GM21576 (cell line): Measurements from ENCODE around the gene CACNA1A.

Source experiments
- ATAC-seq: cut with Tn5 transposase; IDR thresholded peaks from one replicate; pipeline ENCODE4 v1.9.1; 2021; ENCODE audit warnings: mild to moderate bottlenecking, moderate library complexity; ENCODE audit not compliant: unreplicated experiment

The CACNA1A gene

DNA sequence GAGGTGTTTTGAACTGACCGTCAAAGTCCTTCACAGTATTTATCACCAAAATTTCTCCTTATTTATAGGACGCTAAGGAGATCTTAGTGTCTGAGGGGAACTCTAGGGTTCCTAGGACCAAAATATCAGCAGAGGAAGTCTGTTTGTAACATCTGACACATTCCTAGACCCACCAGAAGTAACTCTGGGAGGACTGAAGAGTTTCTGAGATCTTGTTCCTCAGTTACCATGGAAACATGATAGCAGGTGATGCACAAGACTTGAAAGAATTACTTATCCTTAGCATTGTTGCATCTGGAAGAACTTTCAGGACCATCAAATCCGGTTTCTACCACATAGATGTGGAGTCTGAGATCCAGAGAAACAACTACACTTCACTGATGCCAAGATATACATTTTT, 191.5 kb downstream of the CACNA1A start:
- ATAC-seq, result no peak

DNA sequence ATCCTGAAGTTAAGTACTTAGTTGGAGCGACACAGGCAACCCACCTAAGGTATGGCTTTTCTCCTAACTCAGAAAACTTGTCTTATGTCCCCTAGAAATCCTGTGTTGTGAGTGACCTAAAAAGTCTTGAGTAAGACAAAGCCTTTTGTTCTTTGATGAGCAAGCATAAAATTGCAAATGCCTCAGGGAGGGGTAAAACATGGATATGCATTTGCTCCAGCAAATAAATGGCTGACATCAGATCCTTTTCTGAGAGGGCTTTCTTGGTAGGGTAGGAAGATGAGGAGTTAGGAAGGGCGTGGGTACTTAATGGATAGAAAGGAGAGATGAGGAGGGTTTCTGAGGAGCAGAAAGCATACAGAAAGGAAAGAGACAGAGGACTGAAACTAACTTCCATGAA, 192.4 kb downstream of the CACNA1A start:
- ATAC-seq, result no peak

DNA sequence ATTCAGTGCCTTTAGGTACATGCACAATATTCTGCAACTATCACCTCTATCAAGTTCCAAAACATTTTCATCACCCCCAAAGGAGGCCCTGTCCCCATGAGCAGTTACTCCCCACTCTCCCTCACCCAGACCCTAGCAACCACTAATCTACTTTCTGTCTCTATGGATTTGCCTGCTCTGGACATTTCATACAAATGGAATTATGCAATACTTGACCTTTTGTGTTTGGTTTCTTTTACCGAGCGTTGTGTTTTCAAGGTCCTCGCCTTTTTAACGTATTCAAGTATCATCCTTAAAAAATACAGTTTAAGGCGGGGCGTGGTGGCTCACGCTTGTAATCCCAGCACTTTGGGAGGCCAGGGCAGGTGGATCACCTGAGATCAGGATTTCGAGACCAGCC, 196.4 kb downstream of the CACNA1A start:
- ATAC-seq, result no peak

DNA sequence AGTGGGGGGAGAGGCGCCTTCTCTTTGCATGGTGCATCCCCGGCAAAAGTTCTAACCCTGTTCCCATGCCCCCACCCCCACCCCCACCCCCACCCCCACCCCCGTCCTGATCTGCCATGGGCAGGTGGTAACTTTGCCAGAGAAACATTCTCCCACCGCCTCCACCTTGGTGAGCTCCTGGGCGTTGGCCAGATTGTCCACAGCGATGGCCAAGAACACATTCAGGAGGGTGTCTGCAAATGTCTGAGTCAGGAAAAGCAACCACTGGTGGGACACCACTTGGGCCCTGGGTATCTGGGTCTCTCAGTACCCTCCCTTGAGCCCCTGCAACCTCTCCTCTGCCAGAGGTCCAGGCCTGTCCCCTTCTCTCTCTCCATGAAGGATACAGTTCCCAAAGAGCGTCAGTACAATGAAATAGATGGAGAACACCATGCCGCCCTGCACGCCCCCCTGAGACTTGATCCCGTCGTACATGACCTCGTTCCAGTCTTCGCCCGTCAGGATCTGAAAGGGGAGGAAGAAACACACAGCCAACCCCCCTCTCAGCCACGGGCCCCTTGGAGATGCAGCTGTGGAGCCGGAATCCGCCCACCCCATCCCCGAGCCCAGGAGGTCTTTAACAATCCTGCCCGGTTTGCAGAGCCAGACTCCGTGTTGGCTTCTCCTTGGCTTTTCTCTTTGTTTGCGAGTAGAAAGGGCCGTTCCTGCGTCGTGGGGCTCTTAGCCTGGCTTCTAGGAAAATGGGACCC, 202.7 kb downstream of the CACNA1A start:
- no peak for ATAC-seq

GRCh38 chr19:13302526-13303270, 203.6 kb downstream of the CACNA1A start:
- no peak for ATAC-seq

GRCh38 chr19:13301627-13302334, 204.5 kb downstream of the CACNA1A start:
- no peak for ATAC-seq

GRCh38 chr19:13300421-13301030, 205.8 kb downstream of the CACNA1A start:
- no peak for ATAC-seq

GRCh38 chr19:13299838-13300237, 206.4 kb downstream of the CACNA1A start:
- ATAC-seq, result no peak

DNA sequence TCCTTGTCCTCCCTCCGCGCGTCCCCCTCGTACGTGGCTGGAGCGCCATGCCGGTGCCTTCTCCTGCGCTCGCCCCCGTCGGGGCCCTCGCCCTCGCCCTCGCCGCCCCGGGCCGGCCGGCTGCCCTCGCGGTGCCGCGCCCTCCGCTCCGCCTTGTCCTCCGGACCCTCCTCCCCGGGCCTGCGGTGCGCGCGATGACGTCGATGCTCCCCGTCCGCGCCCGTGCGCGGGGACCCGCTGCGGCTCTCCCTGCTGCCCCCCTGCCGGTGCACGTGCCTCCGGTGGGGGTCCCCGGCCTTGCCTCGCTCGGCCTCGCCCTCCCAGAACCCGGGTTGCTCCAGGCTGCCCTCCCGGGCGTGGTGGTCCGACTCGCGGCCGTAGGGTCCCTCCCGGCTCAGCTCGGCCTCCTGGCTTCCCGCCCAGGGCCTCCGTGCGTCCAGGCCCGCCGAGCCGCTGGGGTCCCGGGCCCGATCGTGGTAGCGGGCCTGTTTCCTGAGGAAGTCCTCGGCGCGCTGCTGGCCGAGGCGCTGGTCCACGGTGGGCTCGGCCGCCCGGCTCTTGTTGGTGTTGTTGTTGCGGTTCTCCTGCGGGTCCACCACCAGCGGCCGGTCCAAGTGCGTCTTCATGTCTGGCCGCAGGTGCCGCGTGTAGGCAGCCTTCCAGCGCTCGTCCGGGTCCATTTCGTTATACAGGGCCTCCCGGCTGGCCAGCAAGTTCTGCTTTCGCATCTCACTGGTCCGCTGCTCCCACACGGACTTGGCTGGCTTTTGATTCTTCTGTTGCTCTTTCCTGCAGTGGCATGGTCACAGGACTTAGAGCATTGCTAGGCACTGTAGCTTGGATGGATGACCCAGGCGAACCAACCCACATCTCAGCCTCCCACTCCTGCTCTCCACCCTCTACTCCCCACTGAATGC, 207.5 kb downstream of the CACNA1A start:
- no peak for ATAC-seq

GRCh38 chr19:13297023-13297422, 209.3 kb downstream of the CACNA1A start:
- no peak for ATAC-seq

DNA sequence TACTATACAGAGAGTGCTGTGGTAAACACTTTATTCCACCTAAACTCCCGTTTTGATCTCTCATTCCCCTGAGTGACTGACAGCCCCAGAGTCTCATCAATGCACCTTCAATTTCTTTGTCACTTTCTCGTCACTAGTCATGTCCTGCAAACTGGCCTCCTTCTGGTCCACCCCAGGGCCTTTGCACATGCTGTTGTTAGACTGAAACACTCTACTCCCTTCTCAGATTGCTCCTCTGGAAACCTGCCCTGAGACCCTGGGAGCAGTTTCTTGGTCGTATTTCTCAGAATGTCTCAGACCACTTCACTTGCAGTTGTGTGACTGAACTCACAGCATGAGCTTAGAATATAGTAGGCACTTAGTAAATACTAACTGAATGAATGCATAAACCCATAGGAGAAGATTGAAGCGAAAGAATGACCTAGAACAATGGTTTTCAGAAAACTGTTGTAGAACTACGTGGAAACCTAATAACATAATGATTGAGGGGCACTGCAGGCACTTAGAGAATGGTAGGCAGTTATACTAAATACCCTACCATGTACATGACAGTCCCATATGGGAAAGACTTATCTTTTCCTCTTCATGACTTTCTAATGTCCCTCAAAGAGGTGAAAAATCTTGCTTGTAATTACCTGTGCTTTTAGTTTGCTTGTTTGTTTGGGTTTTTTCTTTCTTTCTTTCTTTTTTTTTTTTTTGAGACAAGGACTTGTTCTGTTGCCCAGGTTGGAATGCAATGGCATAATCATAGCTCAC, 211.3 kb downstream of the CACNA1A start:
- ATAC-seq, result no peak

DNA sequence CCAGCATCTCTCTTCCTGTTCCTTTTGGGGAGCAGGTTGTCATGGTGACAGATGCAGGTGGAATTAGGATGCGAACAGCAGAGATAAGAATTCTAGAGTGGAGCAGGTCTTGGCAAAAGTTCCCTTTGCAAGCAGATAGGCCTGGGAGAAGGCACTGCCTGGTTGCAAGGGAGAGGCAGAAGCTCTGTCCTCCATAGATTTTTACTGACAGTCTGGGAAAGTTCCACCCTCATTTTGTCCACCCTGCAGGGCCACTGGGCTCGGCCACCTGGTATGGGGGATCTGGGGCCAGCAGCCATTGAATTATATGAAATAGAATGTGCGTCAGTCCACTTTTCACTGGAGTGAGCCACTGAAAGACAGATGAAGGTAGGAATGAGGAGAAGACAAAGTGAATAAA, 214.4 kb downstream of the CACNA1A start:
- no peak for ATAC-seq

DNA sequence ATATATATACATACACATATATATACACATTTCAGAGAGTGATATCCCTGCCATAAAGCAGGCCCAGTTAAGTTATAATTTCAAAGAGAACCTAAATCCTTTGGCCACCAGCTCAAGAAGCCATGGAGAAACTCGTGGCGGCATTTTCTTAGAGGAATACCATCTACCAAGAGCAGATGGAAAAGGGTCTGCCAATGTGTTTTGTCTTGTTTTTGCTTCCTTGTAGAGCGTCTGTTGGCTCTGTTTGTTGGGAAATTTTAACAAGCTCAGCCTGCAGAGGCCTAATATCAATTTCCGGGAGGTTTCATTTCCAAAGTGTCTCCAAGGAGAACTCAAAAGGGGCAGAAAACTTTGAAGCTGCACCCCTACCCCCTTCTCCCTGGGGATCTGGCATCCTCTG, 215.5 kb downstream of the CACNA1A start:
- ATAC-seq, result no peak

- no peak for ATAC-seq
These were observed 217.0 kb downstream of the CACNA1A start for GRCh38 chr19:13289295-13289694.

DNA sequence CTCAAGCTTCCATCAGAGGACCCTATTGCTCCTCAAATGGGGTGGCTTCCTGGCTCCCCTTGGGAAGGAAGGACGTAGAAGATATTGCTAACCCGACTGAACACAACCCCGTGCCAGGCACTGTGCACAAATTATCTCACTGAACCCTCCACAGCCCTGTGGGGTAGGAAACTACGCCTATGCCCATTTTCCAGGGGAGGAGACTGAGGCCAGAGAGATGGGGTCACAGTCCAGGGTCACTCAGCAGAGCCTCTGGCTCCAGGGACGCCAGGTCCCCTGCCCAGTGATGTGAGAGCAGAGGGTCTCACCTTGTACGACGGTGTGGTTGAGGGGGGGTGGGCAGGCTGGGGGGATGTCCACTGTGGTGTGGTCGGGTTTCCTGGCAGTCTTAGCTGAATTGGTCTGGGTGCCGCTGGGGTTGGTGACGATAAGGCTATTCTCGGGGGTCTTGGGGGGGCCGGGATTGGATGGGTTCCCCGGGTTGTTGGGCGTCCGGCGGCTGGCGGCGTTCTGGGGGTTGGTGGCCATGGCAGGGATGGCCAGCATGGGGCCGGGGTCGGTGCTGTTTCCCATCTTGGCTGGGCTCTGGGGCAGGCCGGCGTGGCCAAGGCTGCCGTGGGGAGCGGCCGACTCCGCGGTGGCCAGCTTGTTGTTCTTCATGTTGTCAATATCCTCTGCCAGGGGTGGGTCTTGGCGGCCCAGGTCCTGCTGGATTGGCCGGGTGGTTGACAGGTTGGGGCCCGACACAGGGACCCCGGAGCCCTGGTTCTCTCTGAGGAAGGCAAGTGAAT, 219.9 kb downstream of the CACNA1A start:
- ATAC-seq, result no peak

- no peak for ATAC-seq
These were observed 221.1 kb downstream of the CACNA1A start for GRCh38 chr19:13284929-13285928.

DNA sequence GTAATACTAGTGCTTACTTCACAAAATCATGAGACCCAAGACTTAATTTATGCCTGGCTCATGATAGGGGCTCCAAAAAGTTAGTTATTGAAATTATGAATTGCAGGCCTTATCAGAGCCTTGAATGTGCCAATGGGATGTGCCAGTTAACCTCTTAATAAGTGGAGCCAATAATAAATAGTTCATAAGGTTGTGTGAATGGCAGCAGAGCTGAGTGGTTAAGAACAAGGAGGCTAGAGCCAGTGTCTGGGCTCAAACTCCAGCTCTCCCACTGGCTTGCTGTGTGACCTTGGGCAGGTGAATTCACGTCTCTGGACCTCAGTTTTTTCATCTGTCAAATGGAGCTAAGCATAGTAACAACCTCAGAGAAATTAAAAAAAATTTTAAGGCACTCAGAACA, 222.4 kb downstream of the CACNA1A start:
- ATAC-seq, result no peak
